ENCODE measurements around the gene FGFR1OP2.
"Not testable (repeated sequence)": the region's sequence is repeated elsewhere in the genome, so short reads cannot be mapped to it uniquely, and the experiment has no call there.

The FGFR1OP2 gene

DNA sequence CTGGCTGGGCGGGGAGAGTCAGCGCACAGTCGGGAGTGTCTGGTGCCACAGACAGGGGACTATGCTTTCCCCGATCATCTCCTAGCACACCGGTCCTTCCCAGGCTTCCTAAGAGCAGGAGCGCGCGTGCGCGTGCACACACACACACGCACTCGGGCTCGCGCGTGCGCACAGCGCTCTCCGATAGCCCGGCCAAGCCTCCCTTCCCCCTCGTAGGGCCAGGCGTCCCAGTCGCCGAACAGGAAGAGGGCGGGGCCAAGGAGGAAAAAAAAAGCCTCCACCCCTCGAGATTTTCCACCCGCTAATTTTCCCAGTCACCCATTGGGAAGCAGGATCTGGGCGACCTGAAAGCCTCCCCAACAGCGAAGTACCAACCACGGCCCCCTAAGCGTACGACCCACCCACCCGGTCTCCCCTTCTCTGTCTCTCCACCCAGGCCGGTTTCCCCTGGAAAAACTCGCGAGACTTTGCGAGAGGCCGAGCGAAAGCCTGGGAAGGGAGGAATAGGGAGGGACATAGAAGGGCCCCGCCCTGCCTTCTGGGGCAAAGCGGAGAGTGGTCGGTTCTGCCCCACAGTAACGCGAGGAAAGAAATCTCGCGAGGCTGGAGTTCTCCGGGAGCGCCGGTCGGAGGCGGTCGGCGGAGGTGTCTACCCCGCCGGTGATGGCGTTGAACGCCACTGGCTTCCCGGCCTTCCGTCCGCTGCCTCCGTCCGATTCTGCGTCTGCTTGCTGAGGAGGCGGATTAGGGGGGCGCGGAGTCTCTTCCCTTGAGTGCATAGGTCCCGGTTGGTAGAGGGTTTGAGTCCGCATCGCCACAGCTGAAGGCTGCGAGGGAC, at the start of gene FGFR1OP2, which contains the start of gene INTS13:
Gene FGFR1OP2, plus strand, starts transcription at position 608 of the 838 bp plus-strand sequence. CDS start 15,689 bp downstream, outside the sequence.
Gene INTS13, minus strand, starts transcription at position 119 of the 838 bp plus-strand sequence. CDS start 1,178 bp downstream, outside the sequence.
- intact Hi-C loops (cut with DNase I), result loop anchor here (2.0 to 5.0 kb wide), 3 partner anchors 51 to 816 kb away; partner anchors contain the start of gene TM7SF3

DNA sequence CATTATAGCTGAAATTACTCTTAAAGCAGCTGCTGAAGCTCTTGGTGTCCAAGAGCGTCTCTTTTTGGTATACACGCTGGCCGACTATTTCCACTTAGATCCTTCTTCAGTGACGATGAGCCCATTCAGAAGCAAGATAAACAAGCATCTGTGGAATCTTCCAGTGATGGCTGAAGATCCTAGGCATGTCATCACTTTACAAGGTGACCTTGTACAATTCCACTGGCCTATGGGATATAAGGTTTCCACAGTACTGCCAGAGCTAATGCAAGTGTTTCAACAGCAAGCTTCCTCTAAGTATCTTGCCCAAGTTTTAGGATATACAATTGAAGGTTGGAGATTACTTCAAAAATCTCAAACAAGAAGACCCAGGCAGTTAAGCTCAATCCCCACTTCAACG, 47.5 kb upstream of the FGFR1OP2 start:
- intact Hi-C loops (cut with DNase I), result no loop called here
- no peak for DNase-seq

More for the DNA sequence above, at the start of gene FGFR1OP2, which contains the start of gene INTS13:
- peak; percentile 94 to 100 (median 96) for DNase-seq

DNA sequence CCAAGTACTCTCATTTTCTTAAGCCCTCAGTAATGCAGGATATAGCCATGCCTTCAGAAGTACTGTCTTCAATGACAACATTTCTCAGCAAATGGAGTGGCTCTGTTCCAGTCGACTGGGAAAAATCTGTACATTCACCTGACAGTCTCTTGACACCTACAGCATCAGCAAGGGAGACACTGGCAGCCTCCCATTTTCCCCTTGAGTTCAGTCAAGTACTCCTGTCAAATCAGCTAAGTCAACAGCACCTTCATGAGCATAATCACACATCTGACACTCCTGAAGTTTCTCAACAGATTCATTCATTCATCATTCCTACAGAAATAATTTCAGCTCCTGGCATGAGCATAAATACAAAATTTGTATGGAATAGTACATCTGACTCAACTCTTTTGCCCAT, 46.6 kb upstream of the FGFR1OP2 start:
- intact Hi-C loops (cut with DNase I), result no loop called here
- no peak for DNase-seq

DNA sequence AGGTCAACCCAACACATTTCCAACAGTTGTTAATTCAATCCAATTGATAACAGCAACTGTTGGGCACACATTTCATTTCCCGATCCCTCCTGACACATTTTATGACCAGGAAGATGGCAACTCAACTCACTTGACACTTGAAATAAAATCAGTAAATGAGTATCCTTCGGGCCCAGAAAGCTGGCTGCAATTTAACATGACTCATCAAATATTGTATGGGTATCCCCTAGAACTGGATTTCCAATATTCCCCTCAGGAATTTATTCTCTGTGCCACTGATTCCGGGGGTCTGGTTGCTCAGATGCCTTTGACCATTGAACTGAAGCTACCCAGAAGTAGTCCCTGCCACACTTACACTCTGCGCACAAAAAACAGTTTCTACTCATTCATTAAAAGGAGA, 42.6 kb upstream of the FGFR1OP2 start:
- intact Hi-C loops (cut with DNase I), result no loop called here

DNA sequence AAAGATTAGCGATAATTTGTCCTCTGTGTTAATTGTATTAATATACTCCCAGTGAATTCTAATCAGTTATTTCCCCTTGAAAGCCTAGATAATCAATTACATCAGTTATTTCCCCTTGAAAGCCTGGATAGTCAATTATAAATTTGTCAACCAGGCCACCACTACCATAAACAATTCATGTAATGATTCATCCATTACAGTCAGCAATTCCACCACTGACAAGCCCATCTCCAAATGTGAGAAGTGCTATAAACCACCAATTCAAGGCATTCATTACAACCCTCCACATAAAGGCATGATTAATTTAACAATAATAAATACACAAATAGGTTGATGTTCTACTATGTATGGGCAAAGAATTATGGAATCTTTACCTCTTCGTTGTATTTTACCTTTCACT, 41.4 kb upstream of the FGFR1OP2 start:
- intact Hi-C loops (cut with DNase I), result no loop called here
- no peak for DNase-seq

More for the DNA sequence above, 42.6 kb upstream of the FGFR1OP2 start:
- no peak for DNase-seq

DNA sequence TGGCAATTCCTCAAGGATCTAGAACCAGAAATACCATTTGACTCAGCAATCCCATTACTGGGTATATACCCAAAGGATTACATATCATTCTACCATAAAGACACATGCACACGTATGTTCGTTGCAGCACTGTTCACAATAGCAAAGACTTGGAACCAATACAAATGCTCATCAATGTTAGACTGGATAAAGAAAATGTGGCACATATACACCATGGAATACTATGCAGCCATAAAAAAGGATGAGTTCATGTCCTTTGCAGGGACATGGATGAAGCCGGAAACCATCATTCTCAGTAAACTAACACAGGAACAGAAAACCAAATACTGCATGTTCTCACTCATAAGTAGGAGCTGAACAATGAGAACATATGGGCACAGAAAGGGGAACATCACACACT, 34.9 kb upstream of the FGFR1OP2 start:
- DNase-seq; intact Hi-C loops (cut with DNase I): not testable (repeated sequence)

DNA sequence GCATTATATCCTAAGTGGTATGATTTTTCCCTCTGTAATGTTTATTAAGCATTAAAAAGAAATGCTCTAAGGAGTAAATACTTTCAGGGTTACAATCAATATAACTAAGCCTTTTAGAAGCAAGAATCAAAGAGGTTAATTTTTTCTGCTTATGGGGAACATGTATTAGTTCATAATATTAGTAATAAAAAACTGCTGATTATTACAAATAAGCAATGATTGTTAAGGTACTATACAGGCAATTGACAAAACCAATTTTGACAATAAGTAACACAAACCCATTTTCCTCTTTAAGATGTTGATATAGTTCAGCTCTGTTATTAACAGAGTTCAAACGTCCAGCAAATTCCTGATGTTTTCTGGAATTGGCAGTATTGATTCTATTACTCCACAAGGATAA, 32.2 kb upstream of the FGFR1OP2 start:
- intact Hi-C loops (cut with DNase I), result no loop called here
- no peak for DNase-seq

DNA sequence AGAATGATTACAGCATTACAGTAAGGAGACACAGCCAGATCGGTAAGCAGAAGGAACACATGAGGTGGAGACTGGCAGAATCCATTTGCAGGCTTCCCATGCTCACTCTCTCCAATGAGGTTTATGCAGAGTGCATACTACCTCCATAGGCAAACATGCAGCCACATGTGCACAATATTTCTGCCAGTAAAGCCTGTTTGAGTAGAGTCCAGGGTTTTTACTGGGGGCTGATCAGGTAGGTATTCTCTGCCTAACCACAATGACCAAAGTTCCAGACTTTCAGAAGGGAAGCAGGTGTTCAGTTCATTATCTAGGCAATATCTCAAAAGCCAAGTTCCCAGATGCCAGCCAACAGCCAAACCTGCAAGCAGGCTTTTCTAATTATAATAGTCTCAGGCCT, 31.6 kb upstream of the FGFR1OP2 start:
- intact Hi-C loops (cut with DNase I), result no loop called here
- no peak for DNase-seq

DNA sequence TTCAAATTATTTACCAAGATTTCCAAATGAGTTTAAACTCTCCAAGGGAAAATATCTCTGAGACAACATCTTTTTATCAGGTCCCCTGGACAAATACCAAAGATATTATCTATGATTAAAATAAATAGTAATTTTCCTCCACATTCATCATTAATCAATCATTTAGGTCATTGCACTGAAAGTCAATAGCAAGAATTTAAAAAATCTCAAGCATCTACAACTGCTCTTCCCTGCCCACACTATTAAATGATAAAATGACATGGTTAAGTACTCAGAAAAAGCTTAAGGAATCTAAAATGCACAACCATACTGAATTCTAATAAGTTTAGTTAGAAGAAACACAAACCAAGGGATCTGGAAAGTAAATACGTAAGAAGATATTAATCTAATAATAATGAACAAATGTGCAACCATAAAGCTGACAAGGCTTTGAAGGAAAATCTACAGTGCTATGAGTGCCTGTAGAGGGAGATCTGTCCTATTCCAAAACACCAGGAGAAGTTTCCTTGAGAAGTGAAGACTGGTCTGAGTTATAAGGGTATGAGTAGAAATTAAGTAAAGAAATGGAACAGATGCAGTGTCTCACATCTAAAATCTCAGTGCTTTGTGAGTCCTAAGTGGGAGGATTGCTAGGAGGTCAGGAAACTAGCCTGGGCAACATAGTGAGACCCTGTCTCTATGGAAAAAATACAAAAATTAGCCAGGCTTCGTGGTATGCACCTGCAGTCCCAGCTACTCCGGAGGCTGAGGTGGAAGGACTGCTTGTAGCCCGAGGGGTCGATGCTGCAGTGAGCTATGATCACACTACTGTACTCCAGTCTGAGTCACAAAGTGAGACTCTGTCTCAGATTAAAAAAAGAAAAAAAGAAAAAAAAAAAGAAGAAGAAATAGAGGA, 19.7 kb upstream of the FGFR1OP2 start:
- intact Hi-C loops (cut with DNase I), result no loop called here
- peak in 1 of 10 donors; percentile 64 for DNase-seq

DNA sequence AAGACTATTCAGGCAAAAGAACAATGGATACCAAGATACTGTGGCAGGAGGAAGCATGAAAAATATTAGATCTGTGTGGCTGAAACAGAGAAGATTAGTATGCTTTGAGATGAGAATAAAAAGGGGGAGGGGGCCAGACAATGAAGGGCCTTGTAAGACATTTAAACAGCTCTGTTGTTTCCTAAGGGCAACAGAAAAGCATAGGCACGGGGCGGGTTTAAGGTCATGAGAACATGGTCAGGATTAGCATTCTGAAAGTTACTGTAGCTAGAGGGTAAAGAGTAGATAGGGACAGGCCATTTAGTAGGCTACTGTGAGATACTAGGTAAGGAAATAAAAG, 19.1 kb upstream of the FGFR1OP2 start:
- intact Hi-C loops (cut with DNase I), result no loop called here
- peak in 2 of 10 donors; percentile 13 to 28 for DNase-seq

DNA sequence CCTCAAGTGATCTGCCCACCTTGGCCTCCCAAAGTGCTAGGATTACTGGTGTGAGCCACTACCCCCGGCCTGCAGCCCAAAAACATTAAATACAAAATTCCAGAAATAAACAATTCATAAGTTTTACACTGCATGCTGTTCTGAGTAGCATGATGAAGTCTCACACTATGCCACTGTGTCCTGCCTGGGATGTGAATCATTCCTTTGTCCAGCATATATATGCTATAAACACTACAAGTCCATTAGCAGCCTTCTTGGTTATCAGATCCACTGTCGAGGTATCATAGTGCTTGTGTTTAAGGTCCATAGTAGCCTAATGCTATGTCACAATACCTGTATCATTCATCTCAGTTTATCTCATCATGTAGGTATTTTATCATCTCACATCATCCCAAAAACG, 16.4 kb upstream of the FGFR1OP2 start:
- intact Hi-C loops (cut with DNase I), result no loop called here
- no peak for DNase-seq

DNA sequence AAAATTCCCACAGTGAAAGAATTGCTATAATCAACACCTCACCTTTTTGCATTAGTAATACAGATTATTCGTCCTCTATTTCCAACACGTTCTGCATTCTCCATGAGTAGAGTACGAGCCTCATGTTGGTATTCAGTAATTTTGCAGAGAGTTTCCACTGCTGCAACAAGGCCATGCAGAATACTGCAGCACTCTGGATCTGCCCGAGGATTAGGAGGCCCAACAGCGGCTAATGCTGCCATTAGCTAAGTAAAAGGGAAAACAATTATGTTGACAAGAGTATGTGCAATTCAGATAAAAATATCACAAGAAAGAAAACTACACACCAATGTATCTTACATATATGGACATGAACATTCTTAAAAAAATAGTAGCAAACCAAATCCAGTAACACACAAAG, 9.6 kb upstream of the FGFR1OP2 start:
- intact Hi-C loops (cut with DNase I), result no loop called here
- no peak for DNase-seq

DNA sequence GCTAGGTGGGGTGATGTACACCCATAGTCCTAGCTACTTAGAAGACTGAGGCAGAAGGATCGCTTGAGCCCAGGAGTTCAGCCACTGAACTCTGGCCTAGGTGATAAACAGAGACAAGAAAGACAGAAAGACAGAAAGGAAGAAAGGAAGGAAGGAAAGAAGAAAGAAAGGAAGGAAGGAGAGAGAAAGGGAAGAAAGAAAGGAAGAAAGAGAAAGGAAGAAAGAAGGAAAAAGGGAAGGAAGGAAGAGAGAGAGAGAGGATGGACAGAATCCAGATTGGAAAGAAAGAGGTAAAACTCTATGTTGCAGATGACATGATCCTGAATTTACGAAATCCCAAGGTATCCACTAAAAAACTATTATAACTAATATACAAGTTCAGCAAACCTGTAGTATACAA, 8.7 kb upstream of the FGFR1OP2 start:
- no peak for DNase-seq
- intact Hi-C loops (cut with DNase I), result no loop called here

DNA sequence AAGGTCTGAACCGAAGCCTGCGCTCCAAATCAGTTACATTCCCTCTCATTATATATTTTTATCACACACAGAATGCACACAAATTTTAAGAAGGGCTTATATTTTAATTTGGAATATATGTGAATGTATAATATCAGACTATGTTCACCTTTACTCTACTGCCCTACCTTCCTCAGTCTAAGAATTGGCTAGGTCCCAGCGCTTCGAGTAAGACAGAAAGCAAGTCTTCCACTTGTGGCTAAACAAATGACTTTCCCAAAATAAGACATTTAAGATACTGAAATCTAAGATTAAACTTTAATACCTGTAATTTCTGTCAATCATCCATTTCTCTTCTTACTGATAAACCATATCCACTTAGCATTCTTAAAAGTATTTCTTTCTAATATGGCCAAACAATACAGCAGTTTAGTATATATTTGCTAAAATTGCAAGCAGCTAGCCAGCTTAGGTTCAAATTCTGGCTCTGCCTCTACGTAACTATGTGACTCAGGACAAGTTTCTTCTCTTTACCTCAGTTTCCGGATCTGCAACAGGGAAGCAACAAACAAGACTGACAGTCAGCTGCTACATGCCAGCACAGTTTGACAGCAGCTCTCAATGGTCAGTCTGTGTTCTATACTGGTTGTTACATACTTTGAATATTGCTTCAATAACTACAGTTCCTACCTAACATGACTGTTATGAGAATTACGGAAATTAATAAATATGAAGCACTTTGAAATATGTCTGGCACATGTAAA, 2.5 kb upstream of the FGFR1OP2 start:
- intact Hi-C loops (cut with DNase I), result loop anchor here (5.0 kb wide), 2 partner anchors 49 to 814 kb away; no protein-coding TSS in a partner anchor
- DNase-seq, result no peak

DNA sequence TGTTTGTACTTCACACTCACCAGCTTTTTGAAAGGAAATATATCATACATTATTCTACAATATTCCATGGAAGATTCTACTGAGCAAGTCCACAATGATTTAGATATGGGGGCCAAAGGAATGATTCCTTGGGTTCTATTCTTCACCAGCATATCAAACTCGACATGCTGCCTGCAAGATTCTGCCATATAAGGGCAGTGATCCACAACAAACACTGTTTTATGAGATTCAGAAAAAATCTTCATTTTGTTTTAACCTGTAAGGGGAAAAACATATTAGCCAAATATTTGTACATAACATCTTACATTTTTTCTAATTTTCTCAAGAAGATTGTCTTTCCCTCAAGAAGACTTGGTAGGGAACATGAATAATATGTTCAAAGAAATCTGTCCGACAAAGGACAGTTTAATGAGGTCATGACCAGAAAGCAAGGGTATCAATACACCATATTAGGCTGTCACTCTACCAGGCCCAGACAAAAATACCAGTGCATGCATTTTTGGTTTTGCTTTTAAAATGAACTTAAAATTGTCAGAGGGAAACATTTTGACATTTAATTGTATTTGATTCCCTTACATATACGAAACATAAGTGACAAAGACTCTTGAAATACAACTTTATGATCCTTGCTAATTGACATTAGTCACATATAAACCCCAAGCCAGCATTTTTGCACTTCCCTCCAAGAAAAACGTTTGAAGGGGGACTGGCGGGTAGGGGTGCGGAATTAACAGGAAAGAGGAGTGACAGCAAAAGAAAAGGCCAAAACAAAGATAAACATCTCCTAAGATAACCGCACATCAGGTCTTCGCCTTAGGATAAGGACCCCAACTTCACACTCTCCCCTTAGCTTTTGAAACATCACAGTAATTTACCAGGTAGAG, 1.5 kb upstream of the FGFR1OP2 start:
- DNase-seq, result no peak
- intact Hi-C loops (cut with DNase I), result loop anchor here (5.0 kb wide), 2 partner anchors 50 to 814 kb away; no protein-coding TSS in a partner anchor

DNA sequence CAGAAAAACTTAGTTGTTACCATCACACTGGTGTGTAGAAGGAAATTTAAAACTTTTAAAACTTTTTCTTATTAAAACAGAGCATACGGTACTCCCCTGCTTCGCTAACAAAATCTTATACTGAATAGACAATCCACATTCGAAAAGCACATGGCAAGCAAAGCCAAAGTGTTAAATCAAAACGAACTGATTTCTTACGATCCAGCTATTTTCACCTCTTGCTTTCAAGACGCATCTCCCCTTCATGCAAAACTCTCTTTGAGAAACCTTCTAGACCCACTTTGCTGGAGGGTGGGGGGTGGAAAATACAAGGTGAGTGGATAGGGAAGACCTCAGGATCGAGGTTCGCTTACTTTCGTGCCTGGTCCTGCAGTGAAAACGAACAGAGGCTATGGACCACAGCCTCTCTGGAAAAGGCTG, 817 bp upstream of the FGFR1OP2 start:
- DNase-seq, result no peak
- intact Hi-C loops (cut with DNase I), result loop anchor here (5.0 kb wide), 2 partner anchors 50 to 815 kb away; no protein-coding TSS in a partner anchor

DNA sequence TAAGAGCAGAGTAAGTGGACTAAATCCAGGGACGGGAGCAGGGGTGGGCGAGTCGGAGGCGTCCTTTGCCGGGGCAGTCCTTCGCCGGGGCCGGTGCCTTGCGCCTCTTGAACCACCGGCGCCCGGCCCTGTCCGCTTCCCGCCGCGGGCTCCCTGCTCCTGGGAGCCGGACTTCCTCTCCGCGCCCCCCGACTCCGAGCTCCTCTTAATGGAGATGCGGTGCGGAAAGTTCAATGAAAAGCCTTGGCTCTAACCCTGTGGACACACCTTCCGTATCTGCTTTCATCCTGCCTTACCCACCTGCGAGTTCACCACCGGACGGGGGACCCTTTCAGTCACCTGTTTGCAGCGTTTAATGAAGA, 412 bp downstream of the FGFR1OP2 start:
- DNase-seq, result peak in 1 of 10 donors; percentile 32
- intact Hi-C loops (cut with DNase I), result loop anchor here (2.0 to 5.0 kb wide), 3 partner anchors 51 to 816 kb away; partner anchors contain the start of gene TM7SF3

DNA sequence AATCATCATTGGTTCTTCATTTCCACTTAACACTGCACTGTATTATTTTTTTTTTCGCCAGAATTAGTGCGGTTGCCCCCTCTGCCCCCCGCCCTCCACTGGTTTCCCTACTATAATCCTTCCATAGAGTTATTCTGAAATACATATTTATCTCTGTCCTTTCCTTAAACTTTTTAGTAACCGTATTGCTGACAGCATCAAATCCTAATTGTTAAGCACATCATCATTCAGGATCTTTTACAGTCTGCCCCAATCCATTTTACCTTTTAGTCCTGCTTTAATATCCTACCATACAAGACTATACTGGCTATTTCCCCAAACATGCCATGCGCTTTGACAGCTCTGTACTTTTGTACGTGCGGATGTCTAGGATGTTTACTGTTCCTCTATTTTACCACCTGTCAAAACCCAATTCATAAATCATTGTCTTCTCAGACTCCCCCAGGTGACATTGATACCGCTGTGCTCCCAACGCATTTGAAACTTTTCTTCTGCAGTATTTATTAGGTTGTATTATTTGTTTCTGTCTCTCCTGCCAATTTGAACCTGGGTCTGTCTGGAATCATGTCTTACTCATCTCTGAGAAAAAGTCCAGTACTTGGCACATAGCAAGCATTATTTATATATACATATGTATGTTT, 1.0 kb downstream of the FGFR1OP2 start:
- DNase-seq, result no peak
- intact Hi-C loops (cut with DNase I), result loop anchor here (2.0 to 5.0 kb wide), 3 partner anchors 52 to 817 kb away; partner anchors contain the start of gene TM7SF3

DNA sequence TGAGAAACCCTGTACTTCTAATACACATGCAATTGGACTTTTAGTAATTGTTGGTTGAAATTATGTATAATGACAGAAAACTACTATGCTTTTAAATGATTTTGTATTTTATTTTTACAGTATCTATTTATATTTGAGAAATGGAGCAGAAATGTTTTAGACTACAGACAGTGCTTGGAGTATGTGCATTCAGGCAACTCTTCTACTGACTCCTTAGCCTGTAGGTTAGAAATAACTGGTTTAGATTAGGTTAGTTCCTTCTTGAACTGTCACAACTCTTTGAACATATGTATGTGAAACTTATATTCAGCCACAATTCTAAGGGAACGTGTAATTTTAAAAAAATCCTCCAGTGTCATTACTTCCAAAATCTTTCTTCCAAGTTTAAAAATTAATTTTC, 1.7 kb downstream of the FGFR1OP2 start:
- intact Hi-C loops (cut with DNase I), result loop anchor here (2.0 to 5.0 kb wide), 3 partner anchors 53 to 818 kb away; partner anchors contain the start of gene TM7SF3
- DNase-seq, result no peak
